Psoas muscle (tissue), 8 donors: ENCODE measurements around the gene PI3. TPM values are rescaled to one million over a fixed set of nuclear protein-coding genes. Genes with fewer than 3 reads are reported as not detected.

Source experiments
- ATAC-seq, 4 donors: fragments of 200-7000 bp; cut with Tn5 transposase; one replicate each; pipeline ENCODE4 v1.9.1; 2020; ENCODE audit warnings: moderate library complexity in 3 of 4, mild to moderate bottlenecking in 2 of 4
- DNase-seq, 2 donors: peaks; one replicate each; pipeline ENCODE4 v3.0.0-alpha.2; 2020
- H3K27ac ChIP-seq: fragments of 200-600 bp; one replicate; pipeline ENCODE4 v1.8.0; 2022
- H3K27me3 ChIP-seq, 3 donors: fragments of 200-600 bp in 1 of 3; one replicate each; pipeline versions ENCODE4 v1.6.1 to v1.8.0; 2013 to 2022; ENCODE audit warnings: low read length in 2 of 3, mild to moderate bottlenecking in 2 of 3, moderate library complexity in 1 of 3; ENCODE audit not compliant: insufficient read depth in 3 of 3
- H3K36me3 ChIP-seq, 2 donors: fragments of 200-600 bp in 1 of 2; one replicate each; pipeline versions ENCODE4 v1.6.1 to v1.8.0; 2013 to 2022; ENCODE audit warnings: low read depth in 1 of 2, mild to moderate bottlenecking in 1 of 2, moderate library complexity in 1 of 2; ENCODE audit not compliant: insufficient read depth in 1 of 2
- H3K4me1 ChIP-seq: fragments of 200-600 bp; one replicate; pipeline ENCODE4 v1.8.0; 2022
- H3K4me3 ChIP-seq: fragments of 200-600 bp; one replicate; pipeline ENCODE4 v1.8.0; 2022; ENCODE audit warnings: mild to moderate bottlenecking
- H3K9me3 ChIP-seq: fragments of 200-600 bp; one replicate; pipeline ENCODE4 v1.8.0; 2022
- WGBS, 3 donors: extraction: QIAGEN DNeasy Blood & Tissue Kit; methylation state at CpG; one replicate each; pipeline versions ENCODE4 v1.1.6 to v1.1.7; 2013; 5-methylcytosine and 5-hydroxymethylcytosine counted together
- intact Hi-C, 2 donors: fragments of 100-400 bp; cut with DNase I; formaldehyde crosslinking; loops; one replicate each; pipeline versions ENCODE4 v1.11.0 to v1.14.2; 2022
- polyA plus RNA-seq, 3 donors: library from polyadenylated mRNA; stranded (reverse); fragments of 200-250 nt; gene quantifications; one replicate each; pipeline ENCODE4 v1.2.3, GENCODE V29; 2013
- total RNA-seq, 4 donors: library from RNA; stranded (reverse); fragmentation: NEBNext Ultra II Directional in 2 of 4; extraction: Animal tissue kit (Norgen Biotek cat#: 25700) in 2 of 4; gene quantifications; one replicate each; pipeline versions ENCODE4 v1.2.1 to v1.2.4, GENCODE V29; 2021 to 2023
- TF ChIP-seq, protein P1 (sequence below): fragments of 200-600 bp; IDR thresholded peaks from one replicate; pipeline ENCODE4 v1.8.0; 2022; ENCODE audit warnings: antibody characterized with exemption
- donor health status: healthy with polysubstance abuse.
- donor health status: DM: no; HTN: no; CAD: no; lungs with moderate emphysema.
- donor health status: Bipolar disorder and iron deficiency.
- donor health status: healthy.
- donor health status: DM: yes; HTN: yes; CAD: no.
- donor health status: DM: no; HTN: no; CAD: no.
- donor health status: DM: no; HTN: no; CAD: no.
- donor health status: DM: yes; HTN: yes; CAD: no.

PI3 gene
- total and polyA plus RNA-seq, 7 donors: 0.18 to 0.54 (median 0.38) TPM; not detected in 2

DNA sequence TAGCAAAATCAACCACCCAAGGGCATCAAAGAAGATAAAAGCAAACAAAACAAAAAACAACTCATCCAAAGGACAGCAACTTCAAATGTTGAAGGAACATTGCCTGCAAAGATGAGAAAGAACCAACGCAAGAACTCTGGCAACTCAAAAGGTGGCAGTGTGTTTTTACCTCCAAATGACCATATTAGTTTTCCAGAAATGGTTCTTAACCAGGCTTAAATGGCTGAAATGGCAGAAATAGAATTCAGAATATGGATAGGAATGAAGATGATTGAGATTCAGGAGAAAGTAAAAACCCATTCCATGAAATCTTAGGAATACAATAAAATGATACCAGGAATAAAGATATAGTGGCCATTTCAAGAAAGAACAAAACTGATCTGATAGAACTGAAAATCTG is 9.8 kb upstream of the PI3 start:
- peaks cover 0 to 4% (median 0%) of the 10 kb centered on the region in 3 donors for H3K27me3 ChIP-seq
- intact Hi-C loops: no loop called here
- H3K4me3 ChIP-seq: no peak overlapping the region
- WGBS, 3 donors: 79 to 88% (median 85%) methylated on average over 1 of the region's 1 CpG
- H3K4me1 ChIP-seq: no peaks in the 10 kb centered on the region
- DNase-seq: no peak
- ATAC-seq: no peak
- no peaks in the 10 kb centered on the region for H3K36me3 ChIP-seq
- peaks cover 7% of the 10 kb centered on the region for H3K9me3 ChIP-seq
- TF ChIP-seq, protein P1, sequence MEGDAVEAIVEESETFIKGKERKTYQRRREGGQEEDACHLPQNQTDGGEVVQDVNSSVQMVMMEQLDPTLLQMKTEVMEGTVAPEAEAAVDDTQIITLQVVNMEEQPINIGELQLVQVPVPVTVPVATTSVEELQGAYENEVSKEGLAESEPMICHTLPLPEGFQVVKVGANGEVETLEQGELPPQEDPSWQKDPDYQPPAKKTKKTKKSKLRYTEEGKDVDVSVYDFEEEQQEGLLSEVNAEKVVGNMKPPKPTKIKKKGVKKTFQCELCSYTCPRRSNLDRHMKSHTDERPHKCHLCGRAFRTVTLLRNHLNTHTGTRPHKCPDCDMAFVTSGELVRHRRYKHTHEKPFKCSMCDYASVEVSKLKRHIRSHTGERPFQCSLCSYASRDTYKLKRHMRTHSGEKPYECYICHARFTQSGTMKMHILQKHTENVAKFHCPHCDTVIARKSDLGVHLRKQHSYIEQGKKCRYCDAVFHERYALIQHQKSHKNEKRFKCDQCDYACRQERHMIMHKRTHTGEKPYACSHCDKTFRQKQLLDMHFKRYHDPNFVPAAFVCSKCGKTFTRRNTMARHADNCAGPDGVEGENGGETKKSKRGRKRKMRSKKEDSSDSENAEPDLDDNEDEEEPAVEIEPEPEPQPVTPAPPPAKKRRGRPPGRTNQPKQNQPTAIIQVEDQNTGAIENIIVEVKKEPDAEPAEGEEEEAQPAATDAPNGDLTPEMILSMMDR: no peak
- no peak overlapping the region for H3K27ac ChIP-seq

DNA sequence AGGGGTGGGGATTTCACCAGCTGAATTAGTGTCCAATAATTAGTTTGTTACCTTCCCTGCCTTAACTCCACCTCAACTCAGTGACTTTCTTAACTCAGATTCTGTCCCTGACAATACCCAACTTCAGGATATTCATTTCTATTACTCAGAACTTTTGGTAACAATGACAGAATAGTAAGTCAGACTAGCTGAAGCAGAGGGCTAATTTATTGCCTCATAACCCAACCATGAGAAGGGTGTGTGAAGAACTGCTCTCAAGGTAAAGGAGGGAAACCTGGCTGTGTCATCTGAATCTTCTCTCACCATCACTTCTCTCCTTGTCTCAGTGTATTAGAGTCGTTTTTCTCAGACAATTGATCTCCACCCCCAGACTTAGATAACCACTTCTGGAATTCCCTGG is 1.2 kb upstream of the PI3 start:
- Histone ChIP-seq H3K36me3 (no peaks in the 10 kb centered on the region), H3K9me3 (peaks cover 6% of the 10 kb centered on the region), H3K27ac (no peak overlapping the region), H3K27me3 (peaks cover 0 to 4% (median 0%) of the 10 kb centered on the region in 3 donors), H3K4me1 (no peaks in the 10 kb centered on the region), H3K4me3 (no peak overlapping the region)
- intact Hi-C loops: no loop called here
- DNase-seq (no peak), ATAC-seq (no peak)
- WGBS, 3 donors: 26 to 43% (median 29%) methylated on average over 1 of the region's 1 CpG
- TF ChIP-seq, protein P1: no peak

DNA sequence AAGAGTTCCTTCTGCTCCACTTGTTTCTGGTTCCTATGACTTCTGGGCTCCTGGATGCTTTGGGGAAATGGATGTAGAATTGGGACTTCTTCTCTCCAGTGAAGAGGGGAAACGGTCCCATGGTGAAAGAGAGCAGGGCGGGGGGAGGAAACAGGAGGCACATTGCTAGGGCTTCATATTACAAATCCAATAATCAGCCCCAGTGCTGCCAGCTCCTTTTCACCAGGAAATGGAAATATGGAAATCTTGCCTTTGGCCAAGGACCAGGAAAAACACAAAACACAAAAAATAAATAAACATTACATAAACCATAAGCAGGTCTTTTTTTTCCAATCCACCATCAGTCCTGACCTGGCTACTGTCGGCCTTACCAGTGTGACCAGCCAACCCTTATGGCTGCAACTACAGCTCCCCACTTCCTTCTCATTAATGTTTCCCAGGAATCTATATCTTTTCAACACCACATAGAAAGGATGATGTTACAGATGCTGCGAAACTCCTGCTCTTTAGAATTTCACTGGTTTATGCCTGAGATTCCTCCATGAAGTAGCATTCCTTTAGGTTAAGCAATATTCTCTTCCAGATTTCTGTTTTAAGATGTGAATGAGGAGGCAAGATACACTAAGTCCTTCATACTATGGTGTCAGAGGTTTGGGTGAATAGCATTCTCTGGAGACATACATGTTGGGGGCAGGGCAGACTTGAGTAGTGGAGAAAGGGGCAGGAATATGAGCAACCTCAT is 2.0 kb downstream of the PI3 start:
- no peak for DNase-seq
- H3K36me3 ChIP-seq: no peaks in the 10 kb centered on the region
- no peak overlapping the region for H3K4me3 ChIP-seq
- H3K4me1 ChIP-seq: no peaks in the 10 kb centered on the region
- peaks cover 0 to 4% (median 0%) of the 10 kb centered on the region in 3 donors for H3K27me3 ChIP-seq
- ATAC-seq: no peak
- intact Hi-C loops: no loop called here
- TF ChIP-seq, protein P1: no peak
- no peak overlapping the region for H3K27ac ChIP-seq
- H3K9me3 ChIP-seq: no peaks in the 10 kb centered on the region
- 48 to 58% (median 58%) methylated on average over 4 of the region's 4 CpGs for WGBS, 3 donors

DNA sequence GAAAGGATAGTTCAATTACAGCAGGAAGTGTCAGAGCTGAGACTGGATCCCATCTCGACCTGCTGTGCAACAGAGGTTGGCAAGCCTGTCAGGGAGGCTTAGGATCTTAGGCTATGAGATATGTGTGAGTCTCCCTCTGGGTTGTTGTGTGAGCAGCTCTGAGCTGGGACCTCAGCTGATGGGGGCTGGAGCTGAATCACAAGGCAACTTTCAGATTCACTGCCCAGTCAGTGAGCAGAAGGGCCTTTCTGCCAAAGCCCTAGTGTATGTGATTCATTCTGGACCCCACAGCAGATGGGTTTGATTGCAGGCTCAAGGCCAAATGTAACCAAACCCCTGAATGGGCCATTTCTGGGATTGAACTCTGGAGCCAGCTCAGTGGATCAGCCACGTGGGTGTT is 4.5 kb downstream of the PI3 start:
- TF ChIP-seq, protein P1: no peak
- Histone ChIP-seq H3K36me3 (no peaks in the 10 kb centered on the region), H3K27me3 (peaks cover 0 to 4% (median 0%) of the 10 kb centered on the region in 3 donors), H3K9me3 (no peaks in the 10 kb centered on the region), H3K4me1 (no peaks in the 10 kb centered on the region), H3K4me3 (no peak overlapping the region), H3K27ac (no peak overlapping the region)
- WGBS, 3 donors: 26 to 34% (median 32%) methylated on average over 2 of the region's 2 CpGs
- intact Hi-C loops: no loop called here
- no peak for DNase-seq
- ATAC-seq: no peak

DNA sequence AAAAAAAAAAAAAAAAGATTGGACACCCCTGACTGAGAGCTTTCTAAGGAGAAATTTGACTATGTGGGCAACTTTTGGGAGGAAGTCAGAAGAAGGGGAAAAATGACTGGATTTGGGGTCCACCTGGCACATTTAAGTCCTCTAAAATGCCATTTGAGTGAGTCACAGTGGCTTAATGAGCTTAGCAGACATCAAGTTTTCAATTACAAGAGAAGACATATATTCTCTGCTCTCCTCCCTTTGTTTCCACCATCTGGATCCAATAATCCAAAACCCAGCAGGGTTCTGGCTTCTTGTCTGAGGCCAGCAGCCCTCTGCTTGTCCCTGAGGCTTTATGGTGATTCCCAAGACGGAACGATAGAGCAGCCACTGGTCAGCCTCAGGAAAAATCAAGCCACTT is 6.9 kb downstream of the PI3 start:
- 18 to 27% (median 19%) methylated on average over 2 of the region's 2 CpGs for WGBS, 3 donors
- Histone ChIP-seq H3K9me3 (no peaks in the 10 kb centered on the region), H3K4me1 (no peaks in the 10 kb centered on the region), H3K27me3 (no peaks in the 10 kb centered on the region), H3K4me3 (no peak overlapping the region), H3K27ac (no peak overlapping the region), H3K36me3 (no peaks in the 10 kb centered on the region)
- TF ChIP-seq, protein P1: no peak
- DNase-seq: no peak
- intact Hi-C loops: no loop called here
- ATAC-seq: no peak
